CD4-positive, alpha-beta T cell treated with Interleukin-10 for 1 hour (primary cell): ENCODE data around the gene QRICH1.
"Not testable (repeated sequence)": the region's sequence is repeated elsewhere in the genome, so short reads cannot be mapped to it uniquely, and the experiment has no call there.

Experiments
- DNase-seq: peaks from one replicate; pipeline ENCODE4 v3.0.0-alpha.2; 2020

The QRICH1 gene

GRCh38 chr3:49015765-49016164 is 78.1 kb downstream of the QRICH1 start:
- DNase-seq = no peak

GRCh38 chr3:49015072-49015471 is 78.8 kb downstream of the QRICH1 start:
- no peak for DNase-seq

GRCh38 chr3:49013738-49014660 is 79.9 kb downstream of the QRICH1 start:
- DNase-seq = peak; percentile 66

GRCh38 chr3:49013113-49013737 is 80.6 kb downstream of the QRICH1 start:
- no peak for DNase-seq

GRCh38 chr3:49012441-49013017 is 81.3 kb downstream of the QRICH1 start:
- no peak for DNase-seq

- DNase-seq = no peak
These were observed 84.5 kb downstream of the QRICH1 start for GRCh38 chr3:49009396-49009795.

GRCh38 chr3:49008627-49009026 is 85.2 kb downstream of the QRICH1 start:
- not testable (repeated sequence) for DNase-seq

- peak; percentile 93 for DNase-seq
These were observed 85.9 kb downstream of the QRICH1 start for GRCh38 chr3:49007771-49008528.

GRCh38 chr3:49007068-49007770 is 86.7 kb downstream of the QRICH1 start, which contains the start of gene WDR6:
Gene WDR6 (plus strand): TSS chr3:49007391. CDS start chr3:49007432, 41 bp downstream.
- DNase-seq = peak; percentile 98

GRCh38 chr3:49006408-49007067 is 87.3 kb downstream of the QRICH1 start:
- DNase-seq = no peak

- DNase-seq = no peak
These were observed 87.9 kb downstream of the QRICH1 start for GRCh38 chr3:49005998-49006397.

- no peak for DNase-seq
These were observed 88.6 kb downstream of the QRICH1 start for GRCh38 chr3:49005303-49005680.

GRCh38 chr3:49004352-49005302 is 89.2 kb downstream of the QRICH1 start:
- DNase-seq = no peak

GRCh38 chr3:49001155-49001554 is 92.7 kb downstream of the QRICH1 start:
- no peak for DNase-seq

- DNase-seq = no peak
These were observed 94.6 kb downstream of the QRICH1 start for GRCh38 chr3:48999085-48999858.

GRCh38 chr3:48997714-48998637 is 95.9 kb downstream of the QRICH1 start:
- no peak for DNase-seq

- no peak for DNase-seq
These were observed 96.7 kb downstream of the QRICH1 start for GRCh38 chr3:48997102-48997635.

- DNase-seq = no peak
These were observed 97.2 kb downstream of the QRICH1 start for GRCh38 chr3:48996640-48997039.
